Measurements from ENCODE around the gene E2F4. TPM values are rescaled to one million over a fixed set of nuclear protein-coding genes. Genes with fewer than 3 reads are reported as not detected.
A peak's percentile ranks its signal among the peaks of the same experiment; 100 is the strongest.

E2F4 gene
- total and polyA plus RNA-seq, 2 of the 13 experiments (the other 11 are each of a cell fraction or from before 2014, with no cell fraction given), result 84.8 to 91.2 TPM

DNA sequence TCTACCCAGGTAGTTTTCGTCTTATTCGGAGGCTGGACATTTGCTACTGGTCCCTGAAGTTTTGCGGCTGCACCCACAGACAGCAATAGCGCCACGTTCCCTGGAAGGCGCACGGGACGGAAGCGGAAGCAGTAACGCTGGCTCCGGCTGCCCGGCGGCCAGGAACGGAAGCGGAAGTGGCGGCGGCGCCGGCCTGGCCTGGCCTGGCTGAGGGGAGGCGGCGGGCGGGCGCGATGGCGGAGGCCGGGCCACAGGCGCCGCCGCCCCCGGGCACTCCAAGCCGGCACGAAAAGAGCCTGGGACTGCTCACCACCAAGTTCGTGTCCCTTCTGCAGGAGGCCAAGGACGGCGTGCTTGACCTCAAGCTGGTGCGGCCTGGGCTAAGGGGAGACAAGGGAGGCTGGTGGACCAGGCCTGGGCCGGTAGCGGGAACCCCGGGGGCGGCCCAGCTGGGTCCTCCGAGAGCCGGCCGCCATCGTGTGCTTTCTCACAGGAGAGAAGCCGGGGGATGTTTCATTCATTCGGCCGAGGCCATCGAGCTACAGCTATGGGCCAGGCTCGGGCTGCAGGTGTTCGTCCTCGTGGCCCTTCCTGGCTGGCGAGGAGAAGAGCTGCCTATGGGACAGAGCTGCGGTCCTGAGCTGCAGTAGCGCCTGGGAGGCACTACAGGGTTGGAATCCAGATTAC, at the start of gene E2F4 (continued):
- TF ChIP-seq, protein P1, sequence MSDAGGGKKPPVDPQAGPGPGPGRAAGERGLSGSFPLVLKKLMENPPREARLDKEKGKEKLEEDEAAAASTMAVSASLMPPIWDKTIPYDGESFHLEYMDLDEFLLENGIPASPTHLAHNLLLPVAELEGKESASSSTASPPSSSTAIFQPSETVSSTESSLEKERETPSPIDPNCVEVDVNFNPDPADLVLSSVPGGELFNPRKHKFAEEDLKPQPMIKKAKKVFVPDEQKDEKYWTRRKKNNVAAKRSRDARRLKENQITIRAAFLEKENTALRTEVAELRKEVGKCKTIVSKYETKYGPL (CRISPR knock-in tag; IDR thresholded peaks at IDR 0.05), result 0 out of 2 replicates have a peak, but pooled peaks have one; percentile 38
- TF ChIP-seq ZNF607 (CRISPR knock-in tag; IDR thresholded peaks at IDR 0.05; ENCODE audit: borderline replicate concordance) (0 out of 2 replicates have a peak, but pooled peaks have one; percentile 19), MXI1 (IDR thresholded peaks at IDR 0.05; ENCODE audit: borderline replicate concordance, low read depth, low read length) (peak; percentile 89; the same call in 1 of the 3 replicates), ELF4 (CRISPR knock-in tag; IDR thresholded peaks at IDR 0.05; ENCODE audit: borderline replicate concordance) (0 out of 2 replicates have a peak, but pooled peaks have one; percentile 55), HOXA7 (CRISPR knock-in tag; IDR thresholded peaks at IDR 0.05) (no peak), ZMYM3 (CRISPR knock-in tag; IDR thresholded peaks at IDR 0.05) (peak; percentile 88), CERS6 (CRISPR knock-in tag; IDR thresholded peaks at IDR 0.05) (no peak), BORCS8-MEF2B (CRISPR knock-in tag; IDR thresholded peaks at IDR 0.05) (peak; percentile 57; the same call in 1 of the 2 replicates), SSRP1 (CRISPR knock-in tag; IDR thresholded peaks at IDR 0.05) (no peak), ZBTB38 (CRISPR knock-in tag; IDR thresholded peaks at IDR 0.05) (peak; percentile 51), NFKB2 (CRISPR knock-in tag; IDR thresholded peaks at IDR 0.05; ENCODE audit: borderline replicate concordance) (peak; percentile 77; the same call in 1 of the 2 replicates)
- TF ChIP-seq, protein P2, sequence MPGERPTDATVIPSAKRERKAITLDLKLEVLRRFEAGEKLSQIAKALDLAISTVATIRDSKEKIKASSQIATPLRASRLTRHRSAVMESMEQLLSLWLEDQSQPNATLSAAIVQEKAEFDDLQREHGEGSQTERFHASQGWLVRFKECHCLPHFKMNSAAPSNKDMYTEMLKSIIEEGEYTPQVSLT (CRISPR knock-in tag; IDR thresholded peaks at IDR 0.05; ENCODE audit: borderline replicate concordance, low read depth), result no peak; the same call in 1 of the 2 replicates
- TF ChIP-seq, protein P3, sequence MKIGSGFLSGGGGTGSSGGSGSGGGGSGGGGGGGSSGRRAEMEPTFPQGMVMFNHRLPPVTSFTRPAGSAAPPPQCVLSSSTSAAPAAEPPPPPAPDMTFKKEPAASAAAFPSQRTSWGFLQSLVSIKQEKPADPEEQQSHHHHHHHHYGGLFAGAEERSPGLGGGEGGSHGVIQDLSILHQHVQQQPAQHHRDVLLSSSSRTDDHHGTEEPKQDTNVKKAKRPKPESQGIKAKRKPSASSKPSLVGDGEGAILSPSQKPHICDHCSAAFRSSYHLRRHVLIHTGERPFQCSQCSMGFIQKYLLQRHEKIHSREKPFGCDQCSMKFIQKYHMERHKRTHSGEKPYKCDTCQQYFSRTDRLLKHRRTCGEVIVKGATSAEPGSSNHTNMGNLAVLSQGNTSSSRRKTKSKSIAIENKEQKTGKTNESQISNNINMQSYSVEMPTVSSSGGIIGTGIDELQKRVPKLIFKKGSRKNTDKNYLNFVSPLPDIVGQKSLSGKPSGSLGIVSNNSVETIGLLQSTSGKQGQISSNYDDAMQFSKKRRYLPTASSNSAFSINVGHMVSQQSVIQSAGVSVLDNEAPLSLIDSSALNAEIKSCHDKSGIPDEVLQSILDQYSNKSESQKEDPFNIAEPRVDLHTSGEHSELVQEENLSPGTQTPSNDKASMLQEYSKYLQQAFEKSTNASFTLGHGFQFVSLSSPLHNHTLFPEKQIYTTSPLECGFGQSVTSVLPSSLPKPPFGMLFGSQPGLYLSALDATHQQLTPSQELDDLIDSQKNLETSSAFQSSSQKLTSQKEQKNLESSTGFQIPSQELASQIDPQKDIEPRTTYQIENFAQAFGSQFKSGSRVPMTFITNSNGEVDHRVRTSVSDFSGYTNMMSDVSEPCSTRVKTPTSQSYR (CRISPR knock-in tag; IDR thresholded peaks at IDR 0.05; ENCODE audit: borderline replicate concordance), result peak; percentile 8
- TF ChIP-seq, protein P4, sequence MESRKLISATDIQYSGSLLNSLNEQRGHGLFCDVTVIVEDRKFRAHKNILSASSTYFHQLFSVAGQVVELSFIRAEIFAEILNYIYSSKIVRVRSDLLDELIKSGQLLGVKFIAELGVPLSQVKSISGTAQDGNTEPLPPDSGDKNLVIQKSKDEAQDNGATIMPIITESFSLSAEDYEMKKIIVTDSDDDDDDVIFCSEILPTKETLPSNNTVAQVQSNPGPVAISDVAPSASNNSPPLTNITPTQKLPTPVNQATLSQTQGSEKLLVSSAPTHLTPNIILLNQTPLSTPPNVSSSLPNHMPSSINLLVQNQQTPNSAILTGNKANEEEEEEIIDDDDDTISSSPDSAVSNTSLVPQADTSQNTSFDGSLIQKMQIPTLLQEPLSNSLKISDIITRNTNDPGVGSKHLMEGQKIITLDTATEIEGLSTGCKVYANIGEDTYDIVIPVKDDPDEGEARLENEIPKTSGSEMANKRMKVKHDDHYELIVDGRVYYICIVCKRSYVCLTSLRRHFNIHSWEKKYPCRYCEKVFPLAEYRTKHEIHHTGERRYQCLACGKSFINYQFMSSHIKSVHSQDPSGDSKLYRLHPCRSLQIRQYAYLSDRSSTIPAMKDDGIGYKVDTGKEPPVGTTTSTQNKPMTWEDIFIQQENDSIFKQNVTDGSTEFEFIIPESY (CRISPR knock-in tag; IDR thresholded peaks at IDR 0.05), result 0 out of 2 replicates have a peak, but pooled peaks have one; percentile 17
- TF ChIP-seq, protein P5, sequence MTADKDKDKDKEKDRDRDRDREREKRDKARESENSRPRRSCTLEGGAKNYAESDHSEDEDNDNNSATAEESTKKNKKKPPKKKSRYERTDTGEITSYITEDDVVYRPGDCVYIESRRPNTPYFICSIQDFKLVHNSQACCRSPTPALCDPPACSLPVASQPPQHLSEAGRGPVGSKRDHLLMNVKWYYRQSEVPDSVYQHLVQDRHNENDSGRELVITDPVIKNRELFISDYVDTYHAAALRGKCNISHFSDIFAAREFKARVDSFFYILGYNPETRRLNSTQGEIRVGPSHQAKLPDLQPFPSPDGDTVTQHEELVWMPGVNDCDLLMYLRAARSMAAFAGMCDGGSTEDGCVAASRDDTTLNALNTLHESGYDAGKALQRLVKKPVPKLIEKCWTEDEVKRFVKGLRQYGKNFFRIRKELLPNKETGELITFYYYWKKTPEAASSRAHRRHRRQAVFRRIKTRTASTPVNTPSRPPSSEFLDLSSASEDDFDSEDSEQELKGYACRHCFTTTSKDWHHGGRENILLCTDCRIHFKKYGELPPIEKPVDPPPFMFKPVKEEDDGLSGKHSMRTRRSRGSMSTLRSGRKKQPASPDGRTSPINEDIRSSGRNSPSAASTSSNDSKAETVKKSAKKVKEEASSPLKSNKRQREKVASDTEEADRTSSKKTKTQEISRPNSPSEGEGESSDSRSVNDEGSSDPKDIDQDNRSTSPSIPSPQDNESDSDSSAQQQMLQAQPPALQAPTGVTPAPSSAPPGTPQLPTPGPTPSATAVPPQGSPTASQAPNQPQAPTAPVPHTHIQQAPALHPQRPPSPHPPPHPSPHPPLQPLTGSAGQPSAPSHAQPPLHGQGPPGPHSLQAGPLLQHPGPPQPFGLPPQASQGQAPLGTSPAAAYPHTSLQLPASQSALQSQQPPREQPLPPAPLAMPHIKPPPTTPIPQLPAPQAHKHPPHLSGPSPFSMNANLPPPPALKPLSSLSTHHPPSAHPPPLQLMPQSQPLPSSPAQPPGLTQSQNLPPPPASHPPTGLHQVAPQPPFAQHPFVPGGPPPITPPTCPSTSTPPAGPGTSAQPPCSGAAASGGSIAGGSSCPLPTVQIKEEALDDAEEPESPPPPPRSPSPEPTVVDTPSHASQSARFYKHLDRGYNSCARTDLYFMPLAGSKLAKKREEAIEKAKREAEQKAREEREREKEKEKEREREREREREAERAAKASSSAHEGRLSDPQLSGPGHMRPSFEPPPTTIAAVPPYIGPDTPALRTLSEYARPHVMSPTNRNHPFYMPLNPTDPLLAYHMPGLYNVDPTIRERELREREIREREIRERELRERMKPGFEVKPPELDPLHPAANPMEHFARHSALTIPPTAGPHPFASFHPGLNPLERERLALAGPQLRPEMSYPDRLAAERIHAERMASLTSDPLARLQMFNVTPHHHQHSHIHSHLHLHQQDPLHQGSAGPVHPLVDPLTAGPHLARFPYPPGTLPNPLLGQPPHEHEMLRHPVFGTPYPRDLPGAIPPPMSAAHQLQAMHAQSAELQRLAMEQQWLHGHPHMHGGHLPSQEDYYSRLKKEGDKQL (CRISPR knock-in tag; IDR thresholded peaks at IDR 0.05; ENCODE audit: low read depth), result no peak
